GM12874 (cell line): ENCODE results near the gene WNT7B.

Experiments used
- CTCF ChIP-seq: IDR thresholded peaks from 2 replicates; pipeline ENCODE4 v1.5.1; 2011; ENCODE audit warnings: low read depth, mild to moderate bottlenecking, control low read depth, low read length, moderate library complexity; ENCODE audit not compliant: insufficient read depth

Gene WNT7B

DNA sequence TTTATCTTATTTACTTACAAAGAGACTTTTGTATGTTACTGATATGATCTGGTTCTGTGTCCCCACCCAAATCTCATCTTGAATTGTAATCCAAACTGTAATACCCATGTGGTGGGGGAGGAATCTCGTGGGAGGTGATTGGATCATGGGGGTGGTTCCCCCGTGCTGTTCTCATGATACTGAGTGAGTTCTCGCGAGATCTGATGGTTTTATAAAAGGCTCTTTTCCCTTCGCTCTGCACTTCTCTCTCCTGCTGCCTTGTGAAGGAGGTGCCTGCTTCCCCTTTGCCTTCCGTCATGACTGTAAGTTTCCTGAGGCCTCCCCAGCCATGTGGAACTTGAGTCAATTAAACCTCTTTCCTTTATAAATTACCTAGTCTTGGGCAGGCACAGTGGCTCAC, 42.4 kb upstream of the WNT7B start:
- TF ChIP-seq CTCF: no peak

- no peak for TF ChIP-seq CTCF
Measured at GRCh38 chr22:46018859-46019258, 41.9 kb upstream of the WNT7B start.

DNA sequence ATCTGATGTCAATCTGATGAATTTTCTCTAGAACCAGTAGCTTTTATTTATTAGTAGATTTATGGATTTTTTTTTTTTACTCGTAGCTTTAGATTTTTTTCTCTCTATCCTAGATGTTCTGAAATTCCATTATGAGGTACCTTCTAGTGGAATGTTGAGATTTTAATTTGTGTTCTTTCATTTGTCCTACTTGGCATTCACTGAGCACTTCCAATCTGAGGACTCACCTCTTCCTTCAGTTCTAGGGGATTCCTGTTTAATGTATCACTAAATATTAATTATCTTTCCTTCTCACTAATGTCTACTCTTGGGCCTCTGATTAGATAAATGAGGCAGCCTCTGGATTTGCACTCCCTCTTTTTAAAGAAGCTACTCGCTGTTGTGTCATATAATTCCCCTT, 40.2 kb upstream of the WNT7B start:
- TF ChIP-seq CTCF: no peak

DNA sequence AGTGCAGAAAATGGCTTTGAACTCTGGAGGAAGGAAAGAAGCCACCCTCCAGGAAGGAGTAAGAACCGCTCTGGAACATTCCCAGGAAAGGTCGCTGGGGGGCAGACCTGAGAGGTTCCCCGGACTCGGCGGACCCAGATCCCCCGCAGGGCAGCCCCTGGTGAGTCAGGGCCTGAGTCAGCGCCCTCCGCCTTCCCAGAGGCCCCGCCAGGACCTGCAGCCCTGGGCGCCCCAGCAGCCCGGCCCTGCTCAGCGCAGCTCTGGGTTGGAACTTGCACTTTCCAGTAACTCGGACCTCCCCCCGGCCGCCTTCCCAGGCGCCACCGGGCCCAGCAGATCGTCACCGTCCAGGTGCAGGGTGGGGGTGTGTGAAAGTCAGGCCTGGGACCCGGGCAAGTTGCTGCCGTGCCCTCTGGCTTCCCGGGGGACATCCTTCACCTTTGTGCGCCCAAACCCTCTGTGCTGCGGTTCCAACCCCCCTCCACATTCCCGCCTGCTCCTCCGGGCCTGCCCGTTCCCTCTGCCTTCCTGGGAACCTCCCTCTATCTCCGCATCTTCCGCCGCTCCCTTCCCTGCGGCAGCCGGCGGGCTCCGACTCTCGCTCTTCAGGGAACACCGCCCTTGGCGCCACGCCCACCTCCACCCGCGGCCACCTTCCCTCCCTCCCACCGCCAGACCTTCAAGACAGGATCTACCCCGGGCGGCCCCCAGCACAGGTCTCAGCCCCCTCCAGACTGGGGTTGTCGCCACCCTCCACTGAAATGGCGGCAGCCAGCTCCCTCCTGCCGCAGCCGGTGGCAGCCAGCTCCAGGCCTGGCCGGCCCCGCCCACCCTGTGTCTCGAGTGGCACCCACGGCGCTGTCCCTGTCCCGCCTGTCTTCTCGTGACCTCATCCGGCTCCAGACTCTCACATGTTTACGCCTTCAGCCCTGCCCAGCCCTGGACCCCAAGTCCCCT, 36.8 kb upstream of the WNT7B start:
- TF ChIP-seq CTCF: peak; percentile 60

DNA sequence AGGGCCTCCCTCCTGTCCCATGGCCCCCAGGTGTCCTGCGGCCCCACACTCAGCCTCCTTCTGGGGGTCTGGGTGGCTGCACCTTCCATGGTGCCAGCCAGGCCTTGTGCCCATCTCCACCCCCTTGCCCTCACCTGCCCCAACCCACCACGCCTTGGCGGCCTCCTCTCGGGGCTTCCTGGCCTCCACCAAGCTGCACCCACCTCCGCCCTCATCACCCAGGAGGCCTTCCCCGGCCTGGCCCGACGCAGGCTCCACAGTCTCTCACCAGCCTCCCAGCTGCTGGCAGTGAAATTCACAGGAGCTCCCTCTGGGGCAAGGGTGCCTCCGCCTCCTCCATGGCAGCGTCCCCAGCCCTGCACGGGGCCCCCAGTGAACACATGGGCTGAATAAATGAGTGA, 35.9 kb upstream of the WNT7B start:
- no peak for TF ChIP-seq CTCF

DNA sequence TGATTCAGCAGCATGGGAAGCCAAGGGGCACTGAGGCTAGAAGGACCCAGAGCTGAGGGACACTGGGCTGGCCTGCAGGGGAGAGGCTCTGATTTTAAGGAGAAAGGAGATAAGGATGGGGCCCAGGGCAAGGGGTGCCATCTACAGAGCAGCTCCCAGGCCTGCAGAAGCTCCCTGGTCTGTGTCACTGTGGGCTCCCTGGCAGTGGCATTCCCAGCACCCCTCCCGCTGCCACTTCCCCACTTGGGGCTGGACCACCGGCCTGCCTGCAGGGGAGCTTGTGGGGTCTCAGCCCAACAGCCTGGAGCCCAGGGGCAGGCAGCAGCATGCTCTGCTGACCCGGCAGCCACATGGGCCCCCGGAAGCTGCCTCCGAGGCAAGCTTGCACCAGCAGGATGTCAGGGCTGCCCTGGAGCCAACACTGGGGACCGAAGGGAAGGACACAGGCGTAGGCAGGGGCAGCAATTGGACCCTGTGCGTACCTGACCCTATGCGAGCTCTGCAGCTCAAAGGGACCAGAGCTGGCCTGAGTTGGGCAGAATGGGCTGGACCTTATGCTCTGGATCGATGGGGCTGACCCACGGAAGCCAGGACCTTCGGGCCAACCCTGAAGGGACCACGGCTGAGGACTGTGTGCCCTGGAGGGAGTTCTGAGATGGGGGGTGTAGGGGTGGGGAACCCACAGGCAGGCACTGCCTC, 35.4 kb upstream of the WNT7B start:
- TF ChIP-seq CTCF: no peak

DNA sequence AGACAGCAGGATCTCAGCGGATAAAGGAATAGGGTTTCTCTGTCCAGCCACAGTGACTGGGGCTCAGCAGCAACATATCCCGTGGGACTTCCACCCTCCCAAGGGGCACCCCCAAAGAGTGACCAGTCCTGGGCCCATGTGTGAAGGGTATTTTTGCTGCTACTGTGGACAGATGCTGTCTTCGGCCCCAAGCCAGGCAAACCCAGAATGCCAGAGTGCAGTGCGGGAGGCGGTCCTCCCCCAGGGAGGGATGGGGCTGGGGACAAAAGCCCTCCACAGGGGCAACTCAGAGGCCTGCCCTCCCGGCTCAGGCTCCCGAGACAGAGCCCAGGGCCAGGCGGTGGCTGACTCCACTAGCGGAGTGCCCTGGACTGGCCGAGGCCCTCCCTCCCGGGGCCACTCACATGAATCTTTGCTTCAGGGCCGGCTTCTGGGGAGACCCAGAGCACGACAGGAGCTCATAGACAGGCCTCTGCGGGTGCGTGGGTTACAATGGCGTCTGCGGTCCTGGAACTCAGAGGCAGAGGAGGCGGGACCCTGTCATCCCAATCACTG, 34.7 kb upstream of the WNT7B start:
- TF ChIP-seq CTCF: no peak
